ENCODE measurements around the gene TTC8.

DNA sequence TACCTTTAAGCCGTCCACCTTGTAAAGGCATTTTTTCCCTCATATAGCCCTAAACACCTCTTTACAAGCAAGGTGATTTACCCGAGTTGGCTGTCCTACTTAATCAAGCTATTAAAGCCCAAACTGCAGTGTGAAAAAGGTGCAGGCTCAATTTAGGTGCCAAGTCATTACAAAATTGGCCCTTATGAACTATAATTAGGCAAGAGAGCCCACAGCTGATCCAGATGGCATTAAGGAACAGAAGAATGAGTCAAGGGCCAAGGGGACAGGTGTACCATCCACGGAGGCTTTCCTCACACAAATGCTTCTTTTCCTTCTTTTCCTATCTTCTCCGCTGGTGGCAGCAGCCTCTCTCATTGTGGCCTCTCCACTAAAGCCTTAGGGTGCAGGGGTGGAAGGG, 90.5 kb downstream of the TTC8 start:
- TF ChIP-seq POLR2A (IDR thresholded peaks at IDR 0.05; ENCODE audit: low read depth, low read length) (no peak), POLR2AphosphoS5 (IDR thresholded peaks at IDR 0.05; ENCODE audit: insufficient read depth, low read depth, low read length) (no peak), FOS (IDR thresholded peaks at IDR 0.05; ENCODE audit: borderline replicate concordance, insufficient read depth, low read length) (no peak), JUN (IDR thresholded peaks at IDR 0.05; ENCODE audit: borderline replicate concordance, insufficient read depth, insufficient read length, low read depth) (no peak), EZH2 (IDR thresholded peaks at IDR 0.05; ENCODE audit: borderline replicate concordance, low read depth, low read length, severe bottlenecking) (no peak), GATA2 (IDR thresholded peaks at IDR 0.05; ENCODE audit: insufficient read depth, insufficient read length, low read depth, low read length) (no peak), MYC (IDR thresholded peaks at IDR 0.05; ENCODE audit: low read depth, low read length) (no peak)
- TF ChIP-seq, protein P1, sequence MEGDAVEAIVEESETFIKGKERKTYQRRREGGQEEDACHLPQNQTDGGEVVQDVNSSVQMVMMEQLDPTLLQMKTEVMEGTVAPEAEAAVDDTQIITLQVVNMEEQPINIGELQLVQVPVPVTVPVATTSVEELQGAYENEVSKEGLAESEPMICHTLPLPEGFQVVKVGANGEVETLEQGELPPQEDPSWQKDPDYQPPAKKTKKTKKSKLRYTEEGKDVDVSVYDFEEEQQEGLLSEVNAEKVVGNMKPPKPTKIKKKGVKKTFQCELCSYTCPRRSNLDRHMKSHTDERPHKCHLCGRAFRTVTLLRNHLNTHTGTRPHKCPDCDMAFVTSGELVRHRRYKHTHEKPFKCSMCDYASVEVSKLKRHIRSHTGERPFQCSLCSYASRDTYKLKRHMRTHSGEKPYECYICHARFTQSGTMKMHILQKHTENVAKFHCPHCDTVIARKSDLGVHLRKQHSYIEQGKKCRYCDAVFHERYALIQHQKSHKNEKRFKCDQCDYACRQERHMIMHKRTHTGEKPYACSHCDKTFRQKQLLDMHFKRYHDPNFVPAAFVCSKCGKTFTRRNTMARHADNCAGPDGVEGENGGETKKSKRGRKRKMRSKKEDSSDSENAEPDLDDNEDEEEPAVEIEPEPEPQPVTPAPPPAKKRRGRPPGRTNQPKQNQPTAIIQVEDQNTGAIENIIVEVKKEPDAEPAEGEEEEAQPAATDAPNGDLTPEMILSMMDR (IDR thresholded peaks at IDR 0.05; ENCODE audit: extremely low read depth in 1 of 2, insufficient read depth in 1 of 2, low read depth in 1 of 2, low read length in 2 of 2), result no peak
- TF ChIP-seq, protein P2, sequence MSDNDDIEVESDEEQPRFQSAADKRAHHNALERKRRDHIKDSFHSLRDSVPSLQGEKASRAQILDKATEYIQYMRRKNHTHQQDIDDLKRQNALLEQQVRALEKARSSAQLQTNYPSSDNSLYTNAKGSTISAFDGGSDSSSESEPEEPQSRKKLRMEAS (IDR thresholded peaks at IDR 0.05; ENCODE audit: insufficient read depth, insufficient read length), result no peak
